Kidney (tissue), 14 donors: ENCODE measurements around the gene RNASE13. TPM values are rescaled to one million over a fixed set of nuclear protein-coding genes. Genes with fewer than 3 reads are reported as not detected.

Experiments used
- DNase-seq, 5 donors: peaks; one replicate each; pipeline ENCODE4 v3.0.0-alpha.2; 2013 to 2020
- FAIRE-seq: peaks from 2 replicates; lab custom pipeline; 2012; peaks lifted over from hg19 to GRCh38; lab: Jason Lieb, UNC
- H3K27ac ChIP-seq, 2 donors: one replicate each; pipeline ENCODE4 v1.7.0; 2013; ENCODE audit warnings: low read depth in 2 of 2, low read length in 2 of 2, inconsistent platforms in 1 of 2
- H3K27me3 ChIP-seq: one replicate; pipeline ENCODE4 v1.7.1; 2013; ENCODE audit warnings: low read length, inconsistent platforms; ENCODE audit not compliant: control insufficient read depth, insufficient read depth
- H3K36me3 ChIP-seq, 3 donors: one replicate each; pipeline versions ENCODE4 v1.7.0 to v1.7.1; 2013; ENCODE audit warnings: low read length in 3 of 3, control low read depth in 1 of 3, inconsistent platforms in 1 of 3; ENCODE audit not compliant: insufficient read depth in 3 of 3, control insufficient read depth in 2 of 3
- H3K4me1 ChIP-seq, 3 donors: one replicate each; pipeline versions ENCODE4 v1.7.0 to v1.7.1; 2013; ENCODE audit warnings: low read length in 3 of 3, inconsistent platforms in 1 of 3, low read depth in 1 of 3; ENCODE audit not compliant: control insufficient read depth in 2 of 3, insufficient read depth in 2 of 3
- H3K4me3 ChIP-seq, 3 donors: one replicate each; pipeline versions ENCODE4 v1.7.0 to v1.8.1; 2013; ENCODE audit warnings: low read length in 3 of 3, control low read depth in 1 of 3, inconsistent platforms in 1 of 3
- H3K9ac ChIP-seq, 3 donors: one replicate each; pipeline versions ENCODE4 v1.7.0 to v1.7.1; 2013; ENCODE audit warnings: low read length in 3 of 3, control low read depth in 1 of 3, inconsistent platforms in 1 of 3
- H3K9me3 ChIP-seq, 3 donors: one replicate each; pipeline versions ENCODE4 v1.7.0 to v1.7.1; 2013; ENCODE audit warnings: low read length in 3 of 3, control low read depth in 1 of 3, inconsistent platforms in 1 of 3; ENCODE audit not compliant: control insufficient read depth in 2 of 3, insufficient read depth in 1 of 3
- intact Hi-C: fragments of 100-400 bp; cut with DNase I; formaldehyde crosslinking; loops from one replicate; pipeline ENCODE4 v1.11.1; 2022
- polyA plus RNA-seq: library from polyadenylated mRNA; stranded (reverse); fragments of 350-450 nt; fragmentation: Illumina TruSeq; extraction: RNeasy Lipid Tissue Mini Kit (QIAGEN cat#74804); gene quantifications from one replicate; pipeline ENCODE4 v1.2.3, GENCODE V29; 2014; ENCODE audit warnings: low read depth, low replicate concordance; ENCODE audit not compliant: insufficient read depth
- total RNA-seq: library from RNA; stranded (reverse); fragmentation: NEBNext Ultra II Directional; extraction: Animal tissue kit (Norgen Biotek cat#: 25700); gene quantifications from one replicate; pipeline ENCODE4 v1.2.1, GENCODE V29; 2021
- TF ChIP-seq, protein P1 (sequence below): IDR thresholded peaks from 3 replicates; pipeline ENCODE4 v1.5.1; 2012; ENCODE audit warnings: mild to moderate bottlenecking, moderate library complexity, borderline replicate concordance; ENCODE audit not compliant: insufficient read depth; ENCODE audit errors: extremely low read depth
- donor health status: control.
- donor health status: control.
- donor health status: control.
- donor health status: control.
- donor health status: control.
- donor health status: DM: yes; HTN: yes; CAD: no.
- donor health status: Normal renal cell carcinoma (clear cell type).

Gene RNASE13
- total and polyA plus RNA-seq, 2 donors from 2014 or later: not detected

DNA sequence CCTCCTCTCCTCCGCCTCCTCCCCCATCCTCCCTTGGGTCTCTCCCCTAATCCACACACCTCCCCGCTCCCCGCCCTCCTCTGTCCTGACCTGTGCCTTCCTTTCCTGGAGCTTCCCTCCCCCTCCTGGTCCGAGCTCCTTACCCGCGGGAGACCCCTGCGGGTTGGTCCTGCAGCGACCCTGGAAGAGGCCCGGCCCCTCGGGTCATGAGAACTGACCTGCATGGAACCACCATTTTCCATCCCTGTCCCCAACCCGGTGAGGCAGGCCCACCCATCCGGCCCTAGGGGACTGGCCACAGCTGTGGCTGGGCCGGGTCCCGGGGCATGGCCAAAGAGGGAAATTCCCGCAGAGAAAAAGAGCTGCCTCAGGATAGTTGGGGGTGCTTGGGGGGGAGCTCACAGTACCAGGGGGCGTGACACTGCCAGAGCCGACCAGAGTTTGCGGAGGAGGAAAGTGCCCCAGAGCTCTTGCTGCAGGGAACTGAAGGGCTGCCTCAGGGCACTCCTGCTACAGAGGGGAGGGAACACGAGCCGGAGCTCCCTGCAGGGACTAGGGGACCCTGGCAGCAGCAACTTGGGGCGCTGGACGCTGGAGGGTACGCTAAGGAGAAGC is 36.1 kb upstream of the RNASE13 start:
- DNase-seq (peak; percentile 78 to 90 (median 86)), FAIRE-seq (no peak)
- TF ChIP-seq, protein P1, sequence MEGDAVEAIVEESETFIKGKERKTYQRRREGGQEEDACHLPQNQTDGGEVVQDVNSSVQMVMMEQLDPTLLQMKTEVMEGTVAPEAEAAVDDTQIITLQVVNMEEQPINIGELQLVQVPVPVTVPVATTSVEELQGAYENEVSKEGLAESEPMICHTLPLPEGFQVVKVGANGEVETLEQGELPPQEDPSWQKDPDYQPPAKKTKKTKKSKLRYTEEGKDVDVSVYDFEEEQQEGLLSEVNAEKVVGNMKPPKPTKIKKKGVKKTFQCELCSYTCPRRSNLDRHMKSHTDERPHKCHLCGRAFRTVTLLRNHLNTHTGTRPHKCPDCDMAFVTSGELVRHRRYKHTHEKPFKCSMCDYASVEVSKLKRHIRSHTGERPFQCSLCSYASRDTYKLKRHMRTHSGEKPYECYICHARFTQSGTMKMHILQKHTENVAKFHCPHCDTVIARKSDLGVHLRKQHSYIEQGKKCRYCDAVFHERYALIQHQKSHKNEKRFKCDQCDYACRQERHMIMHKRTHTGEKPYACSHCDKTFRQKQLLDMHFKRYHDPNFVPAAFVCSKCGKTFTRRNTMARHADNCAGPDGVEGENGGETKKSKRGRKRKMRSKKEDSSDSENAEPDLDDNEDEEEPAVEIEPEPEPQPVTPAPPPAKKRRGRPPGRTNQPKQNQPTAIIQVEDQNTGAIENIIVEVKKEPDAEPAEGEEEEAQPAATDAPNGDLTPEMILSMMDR: no peak
- Histone ChIP-seq H3K36me3 (peaks cover 3 to 10% (median 9%) of the 10 kb centered on the region in 3 donors), H3K9ac (peak overlapping the region; percentile 78 to 87 (median 83)), H3K27ac (peak overlapping the region; percentile 85 to 86), H3K4me1 (peaks cover 6 to 14% (median 12%) of the 10 kb centered on the region in 3 donors), H3K27me3 (no peaks in the 10 kb centered on the region), H3K9me3 (no peaks in the 10 kb centered on the region), H3K4me3 (peak overlapping the region; percentile 80 to 90 (median 82))
- intact Hi-C loops: no loop called here

DNA sequence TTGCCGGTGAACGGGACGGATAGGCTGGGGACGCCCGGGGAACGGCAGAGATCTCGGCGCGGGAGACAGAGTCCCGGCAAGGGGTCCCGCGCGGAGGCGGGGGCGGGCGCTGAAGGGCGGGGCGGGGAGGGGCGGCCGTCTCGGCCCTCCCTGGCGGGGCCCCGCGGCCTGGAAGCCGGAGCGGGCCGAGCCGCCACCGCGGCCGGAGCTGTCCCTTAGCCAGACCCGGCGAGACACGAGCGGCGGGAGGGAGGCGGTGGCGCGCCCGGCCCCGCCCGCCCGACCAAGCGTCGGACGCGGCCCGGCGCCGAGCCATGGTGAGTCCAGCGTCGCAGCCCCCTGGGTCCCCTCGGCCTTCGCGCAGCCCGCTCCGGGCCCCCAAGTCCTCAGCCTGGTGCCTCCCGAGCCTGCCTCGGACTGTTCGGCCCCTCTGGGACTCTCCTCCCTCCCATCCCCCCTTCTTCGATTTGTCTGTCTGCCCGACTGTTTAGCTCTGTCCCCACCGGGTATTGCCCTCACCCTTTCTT is 35.5 kb upstream of the RNASE13 start, which contains the start of gene ARHGEF40:
ARHGEF40 (plus strand) TSS at position 222 of the 527 bp plus-strand sequence; CDS start at position 315, 93 bp downstream.
- TF ChIP-seq, protein P1: no peak
- intact Hi-C loops: no loop called here
- no peak for FAIRE-seq
- peaks cover 6 to 14% (median 12%) of the 10 kb centered on the region in 3 donors for H3K4me1 ChIP-seq
- H3K36me3 ChIP-seq: peaks cover 0 to 7% (median 4%) of the 10 kb centered on the region in 3 donors
- DNase-seq: peak in 2 of 5 donors; percentile 88 to 89
- peak within 1 kb of the TSS; percentile 86 to 91 for H3K27ac ChIP-seq
- H3K4me3 ChIP-seq: peak within 1 kb of the TSS; percentile 80 to 90 (median 82)
- H3K9me3 ChIP-seq: no peaks in the 10 kb centered on the region
- no peaks in the 10 kb centered on the region for H3K27me3 ChIP-seq
- peak within 1 kb of the TSS; percentile 78 to 87 (median 83) for H3K9ac ChIP-seq

DNA sequence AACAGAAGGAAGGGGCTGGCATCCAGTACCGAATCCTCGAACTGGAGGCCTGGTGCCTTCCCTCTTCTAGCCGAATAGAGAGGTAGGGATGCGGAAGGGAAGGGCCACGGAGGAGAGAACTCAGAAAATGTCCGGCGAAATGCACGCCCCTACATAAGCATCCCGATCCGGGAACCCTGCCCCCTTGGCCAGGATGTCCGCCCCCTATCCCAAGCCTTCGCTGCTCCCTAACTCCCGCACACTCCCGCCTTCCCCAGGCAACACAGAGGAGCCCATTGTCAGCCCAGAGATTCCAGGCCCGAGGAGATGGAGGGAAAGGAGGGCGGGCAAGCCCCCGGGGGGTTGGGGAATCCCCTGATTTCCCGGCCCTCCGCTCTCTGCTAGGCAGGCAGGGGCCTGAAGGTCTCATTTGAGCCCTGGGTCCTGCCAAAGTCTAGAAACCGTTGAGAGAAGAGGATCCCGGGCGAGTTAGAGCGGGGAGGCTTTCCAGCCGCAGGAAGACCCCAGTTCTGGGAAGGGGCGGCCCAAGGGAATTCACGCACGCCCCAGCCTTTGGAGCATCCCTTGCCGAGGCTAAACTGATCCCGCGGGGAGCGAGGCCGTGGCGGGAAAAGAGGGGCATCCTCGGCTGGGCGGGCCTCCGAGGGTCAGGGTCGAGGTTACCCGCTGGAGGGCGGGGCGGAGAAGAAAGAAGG is 34.9 kb upstream of the RNASE13 start:
- H3K27me3 ChIP-seq: no peaks in the 10 kb centered on the region
- TF ChIP-seq, protein P1: no peak
- DNase-seq (peak; percentile 71 to 85 (median 76)), FAIRE-seq (no peak)
- H3K9ac ChIP-seq: peak overlapping the region in 2 of 3 donors; percentile 63 to 75
- H3K27ac ChIP-seq: peak overlapping the region; percentile 78 to 91
- peaks cover 6 to 14% (median 12%) of the 10 kb centered on the region in 3 donors for H3K4me1 ChIP-seq
- H3K9me3 ChIP-seq: no peaks in the 10 kb centered on the region
- H3K4me3 ChIP-seq: peak overlapping the region; percentile 17 to 80 (median 36)
- intact Hi-C loops: no loop called here
- peaks cover 0 to 6% (median 4%) of the 10 kb centered on the region in 3 donors for H3K36me3 ChIP-seq
